K562 (cell line): ENCODE results near the gene ZNF598.

Source experiments
- EP300 ChIP-seq: IDR thresholded peaks from 2 replicates; pipeline ENCODE4 v1.6.1; 2012; ENCODE audit warnings: low read length, improper control_type of control experiment
- HDAC3 ChIP-seq: fragments of 450-650 bp; IDR thresholded peaks from 2 replicates; pipeline ENCODE4 v1.6.1; 2018; ENCODE audit warnings: borderline replicate concordance, mild to moderate bottlenecking, moderate library complexity; ENCODE audit not compliant: partially characterized antibody
- PHF8 ChIP-seq: fragments of 200-600 bp; sonication (generic); IDR thresholded peaks from 2 replicates; pipeline ENCODE4 v1.6.1; 2012; ENCODE audit warnings: mixed run types, mild to moderate bottlenecking, inconsistent platforms, low read length, moderate library complexity, borderline replicate concordance
- TRIM28 ChIP-seq: fragments of 450-650 bp; IDR thresholded peaks from 2 replicates; pipeline ENCODE4 v1.6.1; 2017
- ZBTB1 ChIP-seq: sonication (generic); formaldehyde crosslinking; IDR thresholded peaks from 2 replicates; pipeline ENCODE4 v1.8.1; 2023; ENCODE audit warnings: missing genetic modification reagents, low read depth, mild to moderate bottlenecking, borderline replicate concordance
- TF ChIP-seq, protein P1 (sequence below), 3 experiments: IDR thresholded peaks in 2 of 3; conservative IDR thresholded peaks in 1 of 3; 2 replicates each; pipeline ENCODE4 v1.5.1; 2011 to 2012; ENCODE audit warnings: low read length in 3 of 3, mild to moderate bottlenecking in 3 of 3, control low read depth in 2 of 3, improper control_type of control experiment in 1 of 3, inconsistent platforms in 1 of 3, low read depth in 1 of 3, mixed read lengths in 1 of 3, moderate library complexity in 1 of 3; ENCODE audit not compliant: insufficient read depth in 2 of 3

DNA sequence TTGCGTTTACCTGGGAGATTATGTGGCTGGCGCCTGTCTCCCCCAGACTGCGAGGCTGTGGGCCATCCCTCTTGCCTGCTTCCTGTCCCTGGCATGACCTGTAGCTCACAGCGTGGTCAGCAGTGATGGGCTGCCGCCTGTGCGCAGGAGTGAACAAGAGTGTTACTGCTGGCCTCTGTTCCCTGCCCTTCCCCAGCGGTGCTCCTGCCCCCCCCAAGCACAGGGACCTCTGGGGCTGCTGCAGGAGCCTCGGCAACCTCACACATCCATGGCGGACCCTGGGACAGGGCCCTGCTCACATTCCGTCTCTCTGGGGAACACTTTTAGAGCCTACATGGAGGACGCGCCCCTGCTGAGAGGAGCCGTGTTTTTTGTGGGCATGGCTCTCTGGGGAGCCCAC lies 48.8 kb upstream of the ZNF598 start:
- TF ChIP-seq ZBTB1 (no peak), TRIM28 (no peak), HDAC3 (no peak), PHF8 (no peak), EP300 (no peak)
- TF ChIP-seq, protein P1, sequence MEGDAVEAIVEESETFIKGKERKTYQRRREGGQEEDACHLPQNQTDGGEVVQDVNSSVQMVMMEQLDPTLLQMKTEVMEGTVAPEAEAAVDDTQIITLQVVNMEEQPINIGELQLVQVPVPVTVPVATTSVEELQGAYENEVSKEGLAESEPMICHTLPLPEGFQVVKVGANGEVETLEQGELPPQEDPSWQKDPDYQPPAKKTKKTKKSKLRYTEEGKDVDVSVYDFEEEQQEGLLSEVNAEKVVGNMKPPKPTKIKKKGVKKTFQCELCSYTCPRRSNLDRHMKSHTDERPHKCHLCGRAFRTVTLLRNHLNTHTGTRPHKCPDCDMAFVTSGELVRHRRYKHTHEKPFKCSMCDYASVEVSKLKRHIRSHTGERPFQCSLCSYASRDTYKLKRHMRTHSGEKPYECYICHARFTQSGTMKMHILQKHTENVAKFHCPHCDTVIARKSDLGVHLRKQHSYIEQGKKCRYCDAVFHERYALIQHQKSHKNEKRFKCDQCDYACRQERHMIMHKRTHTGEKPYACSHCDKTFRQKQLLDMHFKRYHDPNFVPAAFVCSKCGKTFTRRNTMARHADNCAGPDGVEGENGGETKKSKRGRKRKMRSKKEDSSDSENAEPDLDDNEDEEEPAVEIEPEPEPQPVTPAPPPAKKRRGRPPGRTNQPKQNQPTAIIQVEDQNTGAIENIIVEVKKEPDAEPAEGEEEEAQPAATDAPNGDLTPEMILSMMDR (IDR thresholded peaks at IDR 0.05 in 2 of 3, conservative IDR thresholded peaks at IDR 0.05 in 1 of 3; ENCODE audit: insufficient read depth in 2 of 3, low read depth in 1 of 3, low read length in 3 of 3), result no peak
